Activated CD4-positive, alpha-beta T cell treated with anti-CD3 and anti-CD28 coated beads, Interleukin-2, amount 50 U/mL, for 4 hours (primary cell): ENCODE measurements around the gene PRPF38B.
"Not testable (repeated sequence)": the region's sequence is repeated elsewhere in the genome, so short reads cannot be mapped to it uniquely, and the experiment has no call there.

Source experiments
- DNase-seq, 2 experiments: peaks; one replicate each; pipeline ENCODE4 v3.0.0-alpha.2; 2020

Gene PRPF38B

DNA sequence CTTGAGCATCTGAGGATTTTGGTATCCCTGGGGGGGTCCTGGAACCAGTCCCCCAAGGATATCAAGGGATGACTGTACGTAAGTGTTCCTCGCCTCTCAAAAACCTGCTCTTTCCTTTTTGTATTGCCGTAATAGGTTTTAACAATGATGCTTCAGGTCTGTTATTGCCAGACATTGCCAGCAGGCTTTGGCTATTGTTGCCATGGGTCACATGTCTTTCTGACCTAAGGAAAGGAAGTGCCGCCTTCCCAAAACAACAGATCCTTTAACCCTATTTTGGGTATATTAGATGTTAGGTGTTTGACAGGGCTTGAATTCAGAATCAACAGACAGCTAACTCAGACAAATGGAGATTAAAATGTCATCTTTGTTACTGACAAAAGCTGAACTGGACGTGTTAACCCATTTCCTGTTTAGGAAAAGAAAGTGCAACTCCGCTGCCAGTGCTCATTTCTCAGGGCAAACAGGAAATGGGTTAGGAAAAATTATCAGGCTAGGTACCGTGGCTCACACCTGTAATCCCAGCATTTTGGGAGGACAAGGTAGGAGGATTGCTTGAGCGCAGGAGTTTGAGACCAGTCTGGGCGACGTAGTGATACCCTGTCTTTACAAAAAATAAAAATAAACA lies 12.4 kb upstream of the PRPF38B start:
- DNase-seq: no peak

DNA sequence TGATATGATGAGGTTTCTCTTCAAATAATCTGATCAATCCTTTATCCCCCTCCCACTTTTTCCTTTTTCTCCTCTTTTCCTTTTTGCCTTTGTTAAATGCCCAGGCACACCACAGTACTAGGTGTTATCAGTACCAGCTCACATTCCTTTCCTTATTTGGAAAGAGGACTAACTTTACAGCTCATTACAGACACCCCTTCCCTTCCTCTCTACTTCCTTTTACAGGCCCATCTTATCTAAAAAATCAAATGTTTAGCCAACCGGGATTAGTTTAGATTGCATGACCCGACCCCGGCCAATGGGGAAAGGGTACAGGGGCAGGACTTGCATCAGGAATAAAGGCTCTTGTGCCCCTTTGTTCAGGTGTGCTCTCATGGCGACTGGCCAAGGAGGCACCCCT lies 10.4 kb upstream of the PRPF38B start:
- not testable (repeated sequence) for DNase-seq

DNA sequence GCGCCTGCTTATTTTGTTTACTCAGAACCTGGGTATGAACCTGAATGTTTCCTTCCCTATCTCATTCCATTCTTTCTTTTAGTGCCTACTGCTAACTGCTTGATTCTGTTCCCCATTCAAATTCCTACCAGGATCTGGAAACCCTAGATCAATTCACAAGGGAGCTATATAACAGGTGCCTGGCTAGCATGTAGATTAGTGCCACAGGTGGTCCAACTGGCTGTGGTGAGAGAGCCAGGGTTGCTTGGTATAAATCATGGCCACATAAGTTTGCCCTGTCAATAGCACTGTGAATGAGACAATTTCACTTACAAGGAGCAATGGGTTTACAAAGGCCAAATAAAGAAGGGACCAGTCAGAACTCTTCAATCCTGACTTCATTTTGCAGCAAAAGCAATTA lies 6.6 kb upstream of the PRPF38B start:
- no peak for DNase-seq

DNA sequence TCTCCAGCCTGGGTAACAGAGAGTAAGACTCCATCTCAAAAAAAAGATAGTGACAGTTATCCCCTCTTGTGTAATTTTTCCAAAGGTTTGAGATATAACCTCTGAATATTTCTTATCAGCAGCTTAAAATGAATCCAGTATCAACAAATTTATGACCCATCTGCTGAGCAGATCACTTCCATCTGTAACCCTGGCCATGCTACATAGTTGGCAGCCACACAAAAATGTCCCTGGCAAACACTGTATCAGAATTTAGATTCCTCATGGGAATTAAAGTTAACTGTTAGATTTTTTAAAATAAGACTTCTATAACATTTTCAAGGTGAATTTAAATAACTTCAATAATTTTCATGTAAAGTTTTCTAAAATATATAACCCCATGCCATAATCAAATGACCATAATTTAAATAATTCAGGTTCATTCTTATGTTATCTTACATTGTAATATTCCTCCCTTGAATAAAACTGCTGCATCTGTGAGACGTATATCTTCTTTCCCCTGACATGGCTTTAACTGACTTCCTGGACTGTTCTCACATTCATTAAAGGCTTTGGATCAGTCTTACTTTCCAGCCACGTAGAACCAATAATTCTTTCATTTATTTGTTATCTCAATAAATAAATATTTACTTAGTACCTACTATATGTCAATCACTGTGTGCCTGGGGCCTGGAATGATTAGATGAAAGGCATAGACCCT lies 5.3 kb upstream of the PRPF38B start:
- no peak for DNase-seq

DNA sequence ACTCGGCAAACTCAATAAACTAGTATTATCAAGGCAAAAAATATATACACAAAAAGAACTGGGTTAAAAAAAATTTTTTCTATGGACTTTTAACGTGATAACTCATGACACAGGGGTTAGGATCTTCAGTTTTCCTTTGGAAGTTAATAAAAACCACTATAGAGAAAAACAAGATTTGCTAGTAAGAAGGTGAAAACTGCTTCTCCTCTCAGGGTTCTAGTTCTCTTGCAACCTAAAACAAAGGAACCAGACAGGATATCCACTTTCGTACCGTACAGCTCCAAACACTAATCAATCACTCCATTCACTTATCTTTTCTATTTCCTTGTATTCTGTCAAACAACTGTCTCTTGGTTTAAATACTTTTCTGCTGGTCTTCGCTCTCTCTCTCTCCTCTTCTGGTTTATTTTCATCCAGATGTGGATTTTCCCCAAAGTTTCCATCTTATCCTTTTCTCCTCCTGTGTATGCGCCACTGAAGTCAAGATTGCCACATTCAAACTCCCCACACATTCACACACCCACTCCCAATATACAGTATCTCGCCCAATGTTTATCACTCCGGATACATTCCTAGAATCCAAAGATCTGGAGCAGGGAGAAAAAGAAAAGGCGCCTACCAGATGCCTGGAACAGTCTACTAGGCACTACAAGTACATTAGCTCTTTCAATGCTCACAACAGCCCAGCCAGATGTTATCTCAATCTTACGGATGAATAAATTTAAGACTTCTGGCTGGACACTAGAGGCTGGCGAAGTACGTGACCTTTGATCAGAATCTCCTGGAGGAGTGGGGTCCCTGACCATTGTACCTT lies 775 bp upstream of the PRPF38B start:
- no peak for DNase-seq

DNA sequence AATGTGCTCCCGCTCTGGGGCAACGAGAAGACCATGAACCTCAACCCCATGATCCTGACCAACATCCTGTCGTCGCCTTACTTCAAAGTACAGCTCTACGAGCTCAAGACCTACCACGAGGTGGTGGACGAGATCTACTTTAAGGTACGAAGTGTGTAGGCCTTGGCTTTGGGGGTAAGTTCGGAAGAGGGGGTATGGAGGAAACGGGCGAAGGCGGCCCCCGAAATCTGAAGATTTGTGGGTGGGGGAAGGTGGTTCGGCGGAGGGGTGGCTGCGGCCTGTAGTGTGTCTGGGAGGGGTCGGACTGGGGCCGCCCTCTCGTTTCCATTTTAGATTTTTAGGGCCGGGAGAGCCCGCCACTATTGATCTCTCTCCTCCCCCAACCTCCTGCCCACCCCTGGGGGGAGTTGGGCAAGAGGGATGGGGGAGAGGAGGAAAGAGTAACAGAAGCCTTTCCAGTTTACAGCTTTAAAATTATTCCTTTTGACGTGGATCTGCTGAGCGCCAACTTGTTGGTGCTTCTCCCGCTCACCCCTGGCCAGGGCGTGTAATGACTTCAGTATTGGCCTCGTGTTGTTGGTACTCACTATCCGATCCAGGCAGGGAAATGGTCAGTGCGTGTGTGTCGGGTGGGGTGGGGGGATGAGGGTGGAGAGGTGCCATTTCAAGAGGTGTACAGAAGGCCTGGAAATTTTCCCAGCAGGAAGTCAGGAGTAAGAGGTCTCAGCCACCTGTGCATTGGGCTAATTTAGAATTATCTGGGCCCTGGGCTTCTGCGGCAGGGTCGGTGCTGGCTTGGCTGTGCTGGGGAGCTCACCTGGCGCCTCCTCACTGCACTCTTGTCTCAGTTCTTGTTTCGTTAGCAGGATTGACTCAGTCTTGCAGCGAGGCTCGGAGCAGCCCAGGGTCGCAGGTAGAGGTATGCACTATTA lies 880 bp downstream of the PRPF38B start:
- peak; percentile 57 to 60 for DNase-seq

DNA sequence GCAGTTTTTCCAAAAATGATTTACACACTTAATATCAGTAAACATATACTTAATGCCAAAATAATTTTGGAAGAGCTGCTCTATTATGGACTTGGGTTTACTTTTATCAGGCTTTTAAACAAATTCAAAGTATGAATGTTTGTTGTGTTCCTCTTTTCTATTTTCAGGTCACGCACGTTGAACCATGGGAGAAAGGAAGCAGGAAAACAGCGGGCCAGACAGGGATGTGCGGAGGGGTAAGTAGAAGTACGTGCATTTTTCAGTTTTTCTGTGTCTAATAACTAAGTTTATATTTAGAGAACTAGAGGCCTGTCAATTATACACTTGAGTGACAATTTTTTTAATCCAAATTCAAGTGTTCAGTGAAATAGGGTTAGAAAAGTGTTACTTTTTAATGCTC lies 3.4 kb downstream of the PRPF38B start:
- DNase-seq: no peak

DNA sequence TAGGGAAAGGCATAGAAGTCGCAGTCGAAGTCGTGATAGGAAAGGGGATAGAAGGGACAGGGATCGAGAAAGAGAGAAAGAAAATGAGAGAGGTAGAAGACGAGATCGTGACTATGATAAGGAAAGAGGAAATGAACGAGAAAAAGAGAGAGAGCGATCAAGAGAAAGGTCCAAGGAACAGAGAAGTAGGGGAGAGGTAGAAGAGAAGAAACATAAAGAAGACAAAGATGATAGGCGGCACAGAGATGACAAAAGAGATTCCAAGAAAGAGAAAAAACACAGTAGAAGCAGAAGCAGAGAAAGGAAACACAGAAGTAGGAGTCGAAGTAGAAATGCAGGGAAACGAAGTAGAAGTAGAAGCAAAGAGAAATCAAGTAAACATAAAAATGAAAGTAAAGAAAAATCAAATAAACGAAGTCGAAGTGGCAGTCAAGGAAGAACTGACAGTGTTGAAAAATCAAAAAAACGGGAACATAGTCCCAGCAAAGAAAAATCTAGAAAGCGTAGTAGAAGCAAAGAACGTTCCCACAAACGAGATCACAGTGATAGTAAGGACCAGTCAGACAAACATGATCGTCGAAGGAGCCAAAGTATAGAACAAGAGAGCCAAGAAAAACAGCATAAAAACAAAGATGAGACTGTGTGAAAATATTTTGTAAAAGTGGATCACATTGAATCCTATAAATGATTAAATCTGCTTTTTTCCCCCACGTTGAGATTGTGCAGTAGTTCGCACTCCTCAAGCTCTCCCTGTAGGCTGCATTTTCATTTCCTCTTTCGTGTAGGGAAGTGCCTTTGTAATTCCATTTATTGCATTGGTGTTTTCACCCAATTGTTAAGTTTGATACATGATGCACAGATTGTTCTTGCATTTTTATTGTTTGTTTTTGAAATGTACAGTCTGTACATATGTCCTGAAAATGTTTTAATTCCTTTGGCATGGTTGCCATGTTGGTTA lies 7.5 kb downstream of the PRPF38B start:
- no peak for DNase-seq

DNA sequence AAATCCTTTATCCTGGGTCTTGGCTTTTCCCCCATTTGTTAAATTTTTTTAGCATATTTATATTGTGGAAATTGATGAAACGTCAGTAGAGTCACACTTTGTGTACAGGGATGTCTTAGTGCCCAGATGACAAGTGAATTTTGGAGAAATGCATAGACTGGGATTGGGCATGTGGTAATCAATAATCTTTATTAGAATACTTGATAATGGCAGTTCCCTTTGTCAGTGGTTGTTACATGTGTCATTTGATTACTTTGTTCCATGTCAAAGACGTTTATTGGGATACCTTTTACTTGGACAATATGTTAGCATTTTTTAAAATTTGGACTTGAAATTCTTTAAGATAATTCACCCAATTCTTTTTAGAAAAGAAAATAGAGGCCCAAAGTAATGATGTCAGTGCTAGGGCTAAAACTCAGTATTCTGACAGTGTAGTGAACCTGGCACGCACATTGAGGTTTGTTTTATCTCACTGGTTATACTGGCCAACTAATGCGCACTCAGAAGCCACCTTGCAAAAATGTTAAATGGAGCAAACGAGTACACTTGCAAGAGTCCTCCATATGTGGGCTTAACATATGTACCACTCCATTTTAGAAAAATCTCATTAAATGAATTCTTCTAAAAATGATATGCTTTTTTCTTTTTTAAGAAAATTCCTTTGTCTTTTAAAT lies 9.2 kb downstream of the PRPF38B start:
- DNase-seq: no peak

DNA sequence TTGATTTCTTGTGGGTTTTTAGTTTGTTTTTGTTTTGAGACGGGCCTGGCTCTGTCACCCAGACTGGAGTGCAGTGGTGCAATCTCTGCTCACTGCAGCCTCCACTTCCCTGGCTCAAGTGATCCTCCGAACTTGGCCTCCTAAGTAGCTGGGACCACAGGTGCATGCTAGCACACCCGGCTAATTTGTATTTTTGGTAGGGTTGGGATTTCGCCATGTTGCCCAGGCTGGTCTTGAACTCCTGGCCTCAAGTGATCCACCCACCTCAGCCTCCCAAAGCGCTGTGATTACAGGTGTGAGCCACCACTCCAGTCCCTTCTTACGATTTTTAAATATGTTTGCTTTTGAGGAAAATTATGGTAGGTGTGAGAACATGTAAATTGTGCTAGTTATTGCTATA lies 10.0 kb downstream of the PRPF38B start:
- DNase-seq: not testable (repeated sequence)

DNA sequence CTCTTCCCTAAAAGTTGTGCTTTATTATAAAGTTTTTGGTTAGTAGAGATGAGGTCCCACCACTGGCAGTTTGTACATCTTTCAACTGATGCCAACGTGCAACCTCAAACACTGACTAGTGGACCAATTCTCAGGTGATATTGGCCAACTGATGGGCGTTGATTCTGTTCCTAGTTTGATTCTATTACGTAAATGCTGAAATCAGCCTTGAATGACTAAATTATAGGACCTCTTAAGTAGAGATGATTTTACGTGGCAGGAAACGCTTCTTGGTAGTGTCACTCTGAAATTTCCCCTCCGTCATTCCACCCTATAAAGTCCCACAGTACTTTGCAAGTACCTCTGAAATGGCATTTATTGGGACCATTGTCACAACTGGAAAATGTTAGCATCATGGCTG lies 11.8 kb downstream of the PRPF38B start:
- no peak for DNase-seq

DNA sequence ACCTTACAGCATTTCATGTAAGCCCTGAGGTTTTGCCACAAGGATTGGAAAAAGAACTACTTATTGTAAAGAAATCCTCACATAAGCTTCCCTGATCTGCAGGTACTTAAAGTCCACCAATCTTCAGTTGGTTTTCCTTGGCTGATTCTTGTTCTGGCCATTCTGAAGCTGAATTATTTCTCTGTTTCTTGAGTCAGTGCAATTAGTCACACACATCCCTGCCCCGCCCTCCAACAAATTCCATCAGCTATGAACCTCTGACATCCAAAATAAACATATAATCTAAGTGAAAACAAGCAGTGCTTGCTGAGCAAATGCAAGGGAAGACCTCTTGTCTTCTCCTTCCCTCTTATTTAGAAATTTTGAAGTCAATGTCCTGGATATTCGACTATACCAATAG lies 12.4 kb downstream of the PRPF38B start:
- DNase-seq: no peak

DNA sequence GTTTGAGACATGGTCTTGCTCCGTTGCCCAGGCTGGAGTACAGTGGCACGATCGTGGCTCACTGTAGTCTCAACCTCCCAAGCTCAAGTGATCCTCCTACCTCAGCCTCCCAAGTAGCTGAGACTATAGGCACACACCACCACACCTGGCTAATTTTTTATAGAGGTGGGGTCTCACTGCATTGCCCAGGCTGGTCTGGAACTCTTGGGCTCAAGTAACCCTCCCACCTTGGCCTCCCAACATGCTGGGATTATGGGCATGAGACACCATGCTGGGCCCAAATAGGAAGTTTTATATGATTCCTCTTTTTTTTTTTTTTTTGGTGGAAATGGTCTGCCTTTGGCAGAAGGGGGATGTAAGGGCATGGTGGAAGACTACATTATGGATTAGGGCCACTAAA lies 14.5 kb downstream of the PRPF38B start:
- no peak for DNase-seq

DNA sequence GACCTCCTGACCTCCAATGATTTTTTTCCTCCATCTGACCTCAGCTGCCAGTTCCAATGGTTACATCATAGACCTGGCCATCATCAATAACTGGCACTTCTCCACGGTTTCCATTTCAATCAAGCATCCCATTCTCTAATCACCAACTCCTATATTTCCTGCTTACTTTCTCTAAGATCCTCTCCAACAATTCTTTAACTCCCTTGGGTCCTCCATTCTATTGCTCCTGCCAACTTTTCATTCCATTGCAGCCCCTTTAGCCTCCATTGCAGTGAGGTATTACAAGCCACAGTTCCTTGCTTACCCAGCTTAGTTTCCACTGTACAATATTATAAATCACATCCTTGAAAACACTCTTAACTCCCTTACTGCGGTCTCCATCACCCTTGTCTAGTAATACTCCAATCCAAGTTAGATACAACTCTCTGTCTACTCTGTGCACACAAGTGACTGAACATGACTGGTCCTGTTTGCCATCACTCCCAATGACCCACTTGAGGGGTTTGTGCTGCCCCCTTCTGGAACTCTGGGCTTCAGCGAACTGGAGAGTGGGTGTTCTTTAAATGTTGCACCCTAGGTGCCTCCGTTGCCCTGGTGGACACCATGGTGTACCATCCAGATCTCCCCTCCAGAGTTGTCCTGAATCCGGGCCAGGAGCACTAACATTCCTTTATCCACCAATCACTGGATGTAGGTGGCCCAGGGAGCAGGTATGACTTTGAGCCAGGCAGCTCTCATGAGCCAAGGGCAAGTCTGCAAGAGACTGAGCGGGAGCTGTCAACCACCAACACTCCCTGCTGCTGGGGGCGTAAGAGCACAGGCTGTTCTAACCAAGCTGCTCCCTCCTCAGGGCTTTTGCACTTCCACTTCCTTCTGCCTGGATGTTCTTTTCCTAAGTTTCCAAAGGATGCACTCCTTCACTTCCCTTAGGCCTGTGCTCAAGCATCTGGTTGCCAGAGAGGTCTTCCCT lies 16.9 kb downstream of the PRPF38B start:
- DNase-seq: peak; percentile 62 to 63

DNA sequence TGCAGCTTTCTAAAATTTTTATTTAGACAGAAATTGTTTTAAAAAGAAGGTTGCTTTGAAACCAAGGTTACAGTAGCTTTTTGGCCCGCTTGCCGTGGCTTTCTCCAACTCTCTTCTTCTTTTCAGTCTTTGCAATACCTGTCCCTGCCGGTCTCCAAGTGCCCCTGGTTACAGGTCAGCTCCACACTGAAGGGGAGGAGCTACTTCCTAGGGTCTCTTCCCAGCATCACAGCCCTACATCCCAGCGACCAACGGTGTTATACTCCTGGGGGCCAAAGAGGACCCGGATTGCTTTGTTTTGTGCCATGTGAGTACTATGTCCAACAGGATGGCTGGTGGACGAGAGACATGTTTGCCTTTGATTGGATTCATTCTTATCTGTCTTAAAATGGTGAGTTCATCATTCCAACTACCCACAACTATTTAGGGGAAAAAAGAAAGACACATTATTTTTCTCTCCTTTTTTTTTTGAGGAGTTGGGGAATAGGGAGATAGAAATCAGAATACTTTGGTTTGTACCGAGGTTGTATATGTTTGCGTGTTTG lies 20.6 kb downstream of the PRPF38B start, which contains the start of gene FNDC7:
Gene FNDC7 (plus strand): TSS at position 303 of the 545 bp plus-strand sequence. CDS start 26 bp downstream, at position 329.
- no peak for DNase-seq

DNA sequence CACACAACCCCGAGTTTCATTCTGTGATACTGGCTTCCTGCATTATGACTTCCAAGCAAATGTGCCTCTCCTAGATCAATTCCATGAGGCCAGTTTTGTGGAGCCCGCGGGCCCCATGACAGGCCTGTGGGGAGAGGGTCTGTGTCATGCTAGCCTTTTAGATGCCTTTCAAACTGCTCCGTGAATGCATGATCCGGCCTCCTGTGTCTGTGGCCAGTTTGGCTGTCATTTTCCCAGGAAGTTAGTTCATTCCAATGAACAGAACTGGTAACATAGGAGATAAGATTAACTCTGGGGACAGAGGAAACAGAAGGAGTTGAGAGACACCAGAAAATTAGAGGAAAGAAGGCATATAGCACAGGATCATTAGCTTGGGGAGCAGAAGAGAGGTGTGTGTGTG lies 23.8 kb downstream of the PRPF38B start:
- DNase-seq: no peak

DNA sequence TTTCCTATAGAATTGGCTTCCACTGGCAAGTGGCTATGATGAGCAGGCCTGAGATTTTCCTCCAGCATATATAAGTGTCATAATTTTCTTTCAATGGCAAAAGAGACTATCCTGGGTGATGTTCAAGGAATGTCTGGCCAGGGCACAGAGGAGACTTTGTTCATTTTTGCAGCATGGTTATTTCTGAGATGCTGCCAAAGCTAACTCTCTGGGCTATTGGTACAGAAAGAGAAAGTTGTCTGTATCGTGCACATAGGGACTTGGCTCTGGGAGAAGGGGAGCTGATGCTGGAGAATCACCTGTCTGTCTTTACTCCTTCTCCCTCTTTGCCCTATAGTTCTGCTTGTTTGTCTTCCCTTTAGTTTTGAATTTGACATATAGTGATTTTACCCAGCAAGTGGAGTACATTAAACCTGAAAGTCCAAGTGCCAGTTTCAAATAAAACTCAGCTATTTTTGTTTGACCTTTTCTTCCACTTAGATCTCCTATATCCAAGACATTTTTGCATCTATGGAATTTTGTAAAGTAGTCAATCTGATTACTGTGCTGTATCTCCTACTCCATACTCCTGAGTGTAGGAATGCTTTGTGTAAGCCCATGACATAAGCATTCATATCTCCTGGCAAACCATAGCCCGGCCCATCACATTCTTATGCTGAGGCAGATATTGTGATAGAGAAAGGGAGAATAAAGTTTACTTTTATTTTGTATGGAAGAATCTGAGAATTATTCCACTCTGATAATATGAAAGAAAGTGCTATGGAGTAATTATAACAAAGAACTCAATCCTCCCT lies 24.5 kb downstream of the PRPF38B start:
- DNase-seq: no peak

DNA sequence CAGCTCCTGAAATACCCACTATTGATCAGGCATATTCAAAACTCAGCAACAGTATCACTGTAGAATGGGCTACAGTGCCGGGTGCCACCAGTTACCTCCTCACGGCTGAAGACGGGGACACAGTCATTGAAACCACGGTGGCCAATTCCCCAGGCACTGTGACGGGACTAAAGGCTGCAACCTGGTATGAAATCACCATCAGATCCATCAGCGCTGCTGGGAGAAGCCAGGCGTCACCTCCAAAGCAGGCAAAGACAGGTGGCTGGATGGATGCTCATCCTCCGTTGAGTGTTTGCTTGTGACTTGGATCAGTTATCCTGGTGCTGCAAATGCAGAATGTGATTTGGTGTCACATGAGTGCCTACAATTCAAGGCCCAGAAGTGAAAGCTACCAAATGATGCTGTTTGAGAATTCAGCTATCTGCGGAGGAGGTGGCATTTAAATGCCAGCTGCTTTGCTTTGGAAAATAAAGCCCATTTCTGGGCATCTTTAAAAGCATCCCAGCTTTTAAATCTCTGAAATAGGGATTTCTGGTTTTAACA lies 25.7 kb downstream of the PRPF38B start:
- no peak for DNase-seq
